SIG-M5 (cell line): ENCODE results near the gene MANSC1.
"Not testable (repeated sequence)": the region's sequence is repeated elsewhere in the genome, so short reads cannot be mapped to it uniquely, and the experiment has no call there.

Experiments
- DNase-seq: peaks from one replicate; lab custom pipeline; 2025; lab: John Stamatoyannopoulos, UW

The MANSC1 gene

GRCh38 chr12:12365446-12365802 lies 15.4 kb upstream of the MANSC1 start:
- DNase-seq, result no peak

- no peak for DNase-seq
These were observed 14.9 kb upstream of the MANSC1 start for GRCh38 chr12:12364787-12365445.

GRCh38 chr12:12358528-12358927 lies 8.5 kb upstream of the MANSC1 start:
- DNase-seq, result no peak

GRCh38 chr12:12357719-12358461 lies 7.8 kb upstream of the MANSC1 start:
- no peak for DNase-seq

- DNase-seq, result peak; percentile 81
These were observed 7.1 kb upstream of the MANSC1 start, which contains the start of gene BORCS5 for GRCh38 chr12:12356896-12357718. TSS of gene BORCS5 (plus strand) at chr12:12357078. CDS start at chr12:12357452, 374 bp downstream.

GRCh38 chr12:12356467-12356895 lies 6.4 kb upstream of the MANSC1 start:
- DNase-seq, result no peak

GRCh38 chr12:12353807-12354206 lies 3.8 kb upstream of the MANSC1 start:
- no peak for DNase-seq

GRCh38 chr12:12353276-12353675 lies 3.2 kb upstream of the MANSC1 start:
- no peak for DNase-seq

GRCh38 chr12:12351468-12352185 lies 1.6 kb upstream of the MANSC1 start:
- DNase-seq, result not testable (repeated sequence)

- DNase-seq, result no peak
These were observed 924 bp upstream of the MANSC1 start for GRCh38 chr12:12350868-12351463.

- no peak for DNase-seq
These were observed 11.4 kb downstream of the MANSC1 start for GRCh38 chr12:12338527-12339168.

GRCh38 chr12:12336511-12336910 lies 13.5 kb downstream of the MANSC1 start:
- DNase-seq, result no peak

- no peak for DNase-seq
These were observed 14.0 kb downstream of the MANSC1 start for GRCh38 chr12:12336049-12336411.

- no peak for DNase-seq
These were observed 15.5 kb downstream of the MANSC1 start for GRCh38 chr12:12334367-12335040.

- no peak for DNase-seq
These were observed 16.4 kb downstream of the MANSC1 start for GRCh38 chr12:12333407-12334366.

GRCh38 chr12:12331896-12332295 lies 18.1 kb downstream of the MANSC1 start:
- DNase-seq, result no peak

GRCh38 chr12:12331244-12331771 lies 18.7 kb downstream of the MANSC1 start:
- no peak for DNase-seq

GRCh38 chr12:12327802-12328201 lies 22.2 kb downstream of the MANSC1 start:
- DNase-seq, result peak; percentile 24

GRCh38 chr12:12326262-12326661 lies 23.8 kb downstream of the MANSC1 start:
- DNase-seq, result no peak
